Measurements from ENCODE around the gene CENPV.
A peak's percentile ranks its signal among the peaks of the same experiment; 100 is the strongest.
"Not testable (repeated sequence)": the region's sequence is repeated elsewhere in the genome, so short reads cannot be mapped to it uniquely, and the experiment has no call there.

Gene CENPV

GRCh38 chr17:16325964-16326363, 27.3 kb downstream of the CENPV start:
- Mint-ChIP-seq H3K4me3 (no peak overlapping the region), H3K27ac (ENCODE audit: low read depth) (no peak overlapping the region), H3K36me3 (ENCODE audit: insufficient read depth) (peaks cover 12% of the 10 kb centered on the region), H3K4me1 (no peaks in the 10 kb centered on the region), H3K9me3 (no peaks in the 10 kb centered on the region), H3K27me3 (no peaks in the 10 kb centered on the region)
- ATAC-seq (replicated peaks; ENCODE audit: extremely low read depth, poor library complexity, severe bottlenecking) (no peak), DNase-seq (ENCODE audit: low spot score in 2 of 2) (no peak)

DNA sequence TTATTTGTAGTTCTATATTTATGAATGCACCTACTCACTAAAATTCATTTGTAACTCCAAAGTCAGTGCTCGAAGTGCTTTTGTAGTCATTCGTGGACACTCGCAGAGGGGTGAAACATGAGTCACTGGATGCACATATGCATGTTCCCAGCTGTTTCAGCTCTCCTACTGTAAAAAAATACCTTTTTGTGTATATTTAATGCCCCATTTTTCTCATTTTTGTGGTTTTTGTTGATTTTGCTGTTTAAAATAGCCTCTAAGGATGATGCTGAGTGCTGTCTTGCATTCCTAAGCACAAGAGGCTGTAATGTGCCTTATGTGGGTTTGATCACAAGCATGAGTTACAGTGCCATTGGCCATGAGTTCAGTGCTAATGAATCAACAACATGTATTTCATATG, 30.6 kb downstream of the CENPV start:
- DNase-seq (ENCODE audit: low spot score in 2 of 2) (no peak), ATAC-seq (replicated peaks; ENCODE audit: extremely low read depth, poor library complexity, severe bottlenecking) (no peak)
- H3K36me3 Mint-ChIP-seq (ENCODE audit: insufficient read depth) = peaks cover 13% of the 10 kb centered on the region
- no peaks in the 10 kb centered on the region for H3K4me1 Mint-ChIP-seq
- H3K27me3 Mint-ChIP-seq = no peaks in the 10 kb centered on the region
- H3K4me3 Mint-ChIP-seq = no peak overlapping the region
- H3K9me3 Mint-ChIP-seq = no peaks in the 10 kb centered on the region
- H3K27ac Mint-ChIP-seq (ENCODE audit: low read depth) = no peak overlapping the region

GRCh38 chr17:16319969-16320368, 33.3 kb downstream of the CENPV start:
- H3K27ac Mint-ChIP-seq (ENCODE audit: low read depth) = no peak overlapping the region
- H3K9me3 Mint-ChIP-seq = no peaks in the 10 kb centered on the region
- peaks cover 13% of the 10 kb centered on the region for H3K36me3 Mint-ChIP-seq (ENCODE audit: insufficient read depth)
- ATAC-seq (replicated peaks; ENCODE audit: extremely low read depth, poor library complexity, severe bottlenecking) (no peak), DNase-seq (ENCODE audit: low spot score in 2 of 2) (no peak)
- H3K27me3 Mint-ChIP-seq = no peaks in the 10 kb centered on the region
- H3K4me1 Mint-ChIP-seq = no peaks in the 10 kb centered on the region
- H3K4me3 Mint-ChIP-seq = no peak overlapping the region

- no peak overlapping the region for H3K4me3 Mint-ChIP-seq
- ATAC-seq (replicated peaks; ENCODE audit: extremely low read depth, poor library complexity, severe bottlenecking) (no peak), DNase-seq (ENCODE audit: low spot score in 2 of 2) (no peak)
- H3K9me3 Mint-ChIP-seq = no peaks in the 10 kb centered on the region
- H3K36me3 Mint-ChIP-seq (ENCODE audit: insufficient read depth) = peaks cover 3% of the 10 kb centered on the region
- H3K27me3 Mint-ChIP-seq = no peaks in the 10 kb centered on the region
- H3K27ac Mint-ChIP-seq (ENCODE audit: low read depth) = no peak overlapping the region
- H3K4me1 Mint-ChIP-seq = peaks cover 11% of the 10 kb centered on the region
Observed at GRCh38 chr17:16314859-16315258, 38.4 kb downstream of the CENPV start.

DNA sequence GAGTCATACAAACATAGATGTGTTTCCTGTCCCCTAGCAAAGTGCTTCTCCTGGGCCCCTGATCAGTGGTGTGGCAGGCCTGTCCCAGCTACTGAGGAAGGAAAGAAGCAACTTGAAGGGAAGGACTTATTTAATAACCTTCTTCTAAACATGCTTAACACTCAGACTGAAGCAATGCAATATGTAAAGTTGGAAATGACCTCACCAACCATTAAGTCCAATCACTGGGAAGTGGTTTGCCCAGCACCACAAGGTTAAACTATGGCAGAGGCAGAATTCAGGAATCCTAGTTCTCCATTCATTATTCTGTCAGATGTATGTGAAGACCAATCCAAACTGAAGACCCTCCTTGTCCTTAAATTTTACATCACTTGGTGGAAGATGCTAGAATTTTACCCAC, 39.1 kb downstream of the CENPV start:
- ATAC-seq (replicated peaks; ENCODE audit: extremely low read depth, poor library complexity, severe bottlenecking) (no peak), DNase-seq (ENCODE audit: low spot score in 2 of 2) (no peak)
- peaks cover 5% of the 10 kb centered on the region for H3K36me3 Mint-ChIP-seq (ENCODE audit: insufficient read depth)
- no peaks in the 10 kb centered on the region for H3K27me3 Mint-ChIP-seq
- H3K4me1 Mint-ChIP-seq = peaks cover 11% of the 10 kb centered on the region
- peak overlapping the region; percentile 29 for H3K27ac Mint-ChIP-seq (ENCODE audit: low read depth)
- H3K9me3 Mint-ChIP-seq = no peaks in the 10 kb centered on the region
- H3K4me3 Mint-ChIP-seq = no peak overlapping the region

DNA sequence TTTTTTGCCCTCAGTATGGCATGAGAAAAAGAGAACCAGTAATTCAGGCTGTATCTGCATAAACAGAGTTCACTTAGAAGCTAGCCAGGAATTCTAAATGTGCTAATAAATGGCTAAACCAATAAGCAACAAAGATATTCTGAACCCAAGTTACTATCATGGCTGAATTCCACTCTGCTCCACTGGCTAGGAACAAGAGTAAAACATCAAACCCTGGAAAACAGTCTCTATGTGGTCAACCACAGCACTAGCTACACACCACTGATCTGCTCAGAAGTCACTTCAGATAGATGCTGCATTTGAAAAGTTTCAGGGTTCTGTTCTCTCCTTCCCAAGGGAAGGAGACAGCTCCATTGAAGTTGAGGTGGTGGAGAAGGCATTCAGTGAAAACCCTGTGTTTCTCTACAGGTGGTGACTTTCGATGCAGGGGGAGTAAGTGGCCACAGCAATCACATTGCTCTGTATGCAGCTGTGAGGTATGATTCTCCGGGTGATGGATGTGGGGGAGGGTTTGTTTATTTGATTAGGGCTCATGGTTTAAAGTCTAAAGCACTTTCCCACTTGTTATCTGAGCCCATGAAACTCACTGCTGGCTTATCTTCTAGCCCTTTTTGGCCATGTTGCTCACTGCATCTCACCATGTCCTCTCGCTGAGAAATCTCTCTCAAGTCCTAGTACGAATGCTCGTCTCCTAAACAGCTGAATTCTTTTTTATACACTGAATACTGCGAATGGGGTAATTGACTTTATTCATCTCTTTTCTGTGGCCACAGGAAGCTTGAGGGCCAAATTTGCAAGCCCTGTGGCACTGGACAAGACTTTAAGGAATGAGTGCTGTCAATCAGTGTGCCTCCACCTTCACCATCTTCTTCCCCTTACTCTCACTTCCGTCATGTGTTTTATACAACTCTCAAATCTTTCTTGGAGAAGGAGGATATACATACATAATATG, 39.9 kb downstream of the CENPV start:
- DNase-seq (ENCODE audit: low spot score in 2 of 2) = no peak
- ATAC-seq (replicated peaks; ENCODE audit: extremely low read depth, poor library complexity, severe bottlenecking) = no peak
- H3K27ac Mint-ChIP-seq (ENCODE audit: low read depth) = peak overlapping the region; percentile 29
- H3K9me3 Mint-ChIP-seq = no peaks in the 10 kb centered on the region
- no peak overlapping the region for H3K4me3 Mint-ChIP-seq
- no peaks in the 10 kb centered on the region for H3K27me3 Mint-ChIP-seq
- H3K36me3 Mint-ChIP-seq (ENCODE audit: insufficient read depth) = peaks cover 5% of the 10 kb centered on the region
- peaks cover 11% of the 10 kb centered on the region for H3K4me1 Mint-ChIP-seq

- not testable (repeated sequence) for H3K27me3 Mint-ChIP-seq; DNase-seq (ENCODE audit: low spot score in 2 of 2); H3K36me3 Mint-ChIP-seq (ENCODE audit: insufficient read depth); H3K9me3 Mint-ChIP-seq; H3K27ac Mint-ChIP-seq (ENCODE audit: low read depth); ATAC-seq (replicated peaks; ENCODE audit: extremely low read depth, poor library complexity, severe bottlenecking); H3K4me3 Mint-ChIP-seq
- H3K4me1 Mint-ChIP-seq = peaks cover 11% of the 10 kb centered on the region
Observed at GRCh38 chr17:16312061-16312460, 41.2 kb downstream of the CENPV start.

DNA sequence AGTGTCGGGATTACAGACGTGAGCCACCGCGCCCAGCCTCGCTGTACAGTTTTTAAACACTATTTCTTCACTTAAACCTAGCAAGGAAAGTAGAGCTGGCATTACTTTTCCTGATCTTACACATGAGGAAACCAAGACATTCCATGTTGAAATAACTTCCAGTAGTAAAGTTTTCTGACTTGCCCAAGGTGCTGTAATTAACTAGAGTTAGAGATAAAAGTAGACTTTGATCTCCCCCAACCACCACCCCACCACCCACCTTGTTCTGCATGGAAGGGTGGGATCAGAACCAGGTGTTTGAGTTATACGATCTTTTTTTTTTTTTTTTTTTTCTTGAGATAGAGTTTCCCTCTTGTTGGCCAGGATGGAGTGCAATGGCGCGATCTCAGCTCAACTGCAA, 47.1 kb downstream of the CENPV start:
- ATAC-seq (replicated peaks; ENCODE audit: extremely low read depth, poor library complexity, severe bottlenecking) (no peak), DNase-seq (ENCODE audit: low spot score in 2 of 2) (no peak)
- H3K27ac Mint-ChIP-seq (ENCODE audit: low read depth) = no peak overlapping the region
- H3K4me1 Mint-ChIP-seq = peaks cover 16% of the 10 kb centered on the region
- peaks cover 19% of the 10 kb centered on the region for H3K36me3 Mint-ChIP-seq (ENCODE audit: insufficient read depth)
- no peaks in the 10 kb centered on the region for H3K9me3 Mint-ChIP-seq
- no peaks in the 10 kb centered on the region for H3K27me3 Mint-ChIP-seq
- no peak overlapping the region for H3K4me3 Mint-ChIP-seq

DNA sequence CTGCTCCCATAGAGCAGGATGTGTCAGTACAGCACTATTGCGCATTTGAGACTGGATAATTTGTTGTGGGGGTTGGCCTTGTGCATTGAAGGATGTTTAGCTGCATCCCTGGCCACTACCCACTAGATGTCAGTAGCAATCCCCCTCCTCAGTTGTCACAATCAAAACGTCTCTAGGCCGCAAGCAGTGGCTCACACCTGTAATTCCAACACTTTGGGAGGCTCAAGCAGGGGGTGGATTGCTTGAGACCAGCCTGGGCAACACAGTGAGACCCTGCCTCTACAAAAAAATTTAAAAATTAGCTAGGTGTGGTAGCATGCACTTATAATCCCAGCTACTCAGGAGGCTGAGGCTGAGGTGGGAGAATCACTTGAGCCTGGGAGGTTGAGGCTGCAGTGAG, 48.4 kb downstream of the CENPV start:
- Mint-ChIP-seq H3K4me3 (no peak overlapping the region), H3K36me3 (ENCODE audit: insufficient read depth) (peaks cover 18% of the 10 kb centered on the region), H3K27me3 (no peaks in the 10 kb centered on the region), H3K9me3 (no peaks in the 10 kb centered on the region), H3K4me1 (peaks cover 5% of the 10 kb centered on the region), H3K27ac (ENCODE audit: low read depth) (no peak overlapping the region)
- ATAC-seq (replicated peaks; ENCODE audit: extremely low read depth, poor library complexity, severe bottlenecking) (no peak), DNase-seq (ENCODE audit: low spot score in 2 of 2) (no peak)

DNA sequence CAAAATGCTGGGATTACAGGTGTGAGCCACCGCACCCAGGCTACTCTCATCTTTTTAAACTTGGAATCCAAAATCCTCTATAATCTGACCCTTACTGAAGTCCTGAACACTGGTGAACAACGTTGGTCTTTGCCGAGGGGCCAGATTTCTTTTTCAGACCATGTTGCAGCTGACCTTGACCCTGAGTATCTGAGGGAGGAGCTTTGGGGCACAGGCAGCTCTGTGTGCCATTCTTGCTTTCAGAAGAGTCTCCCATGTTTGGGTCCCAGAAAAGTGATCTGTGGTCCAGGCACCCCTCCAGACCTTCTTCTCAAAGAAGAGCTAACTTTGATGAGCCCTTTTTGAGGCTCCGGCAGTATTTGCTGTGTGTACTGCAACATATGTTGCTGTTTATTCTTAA, 50.4 kb downstream of the CENPV start:
- ATAC-seq (replicated peaks; ENCODE audit: extremely low read depth, poor library complexity, severe bottlenecking) (no peak), DNase-seq (ENCODE audit: low spot score in 2 of 2) (no peak)
- no peak overlapping the region for H3K4me3 Mint-ChIP-seq
- H3K27me3 Mint-ChIP-seq = no peaks in the 10 kb centered on the region
- H3K4me1 Mint-ChIP-seq = peaks cover 11% of the 10 kb centered on the region
- peak overlapping the region; percentile 36 for H3K27ac Mint-ChIP-seq (ENCODE audit: low read depth)
- H3K9me3 Mint-ChIP-seq = no peaks in the 10 kb centered on the region
- peaks cover 16% of the 10 kb centered on the region for H3K36me3 Mint-ChIP-seq (ENCODE audit: insufficient read depth)

GRCh38 chr17:16301963-16302855, 51.1 kb downstream of the CENPV start:
- ATAC-seq (replicated peaks; ENCODE audit: extremely low read depth, poor library complexity, severe bottlenecking) (no peak), DNase-seq (ENCODE audit: low spot score in 2 of 2) (no peak)
- Mint-ChIP-seq H3K27ac (ENCODE audit: low read depth) (peak overlapping the region; percentile 36), H3K4me1 (peaks cover 11% of the 10 kb centered on the region), H3K4me3 (no peak overlapping the region), H3K9me3 (no peaks in the 10 kb centered on the region), H3K36me3 (ENCODE audit: insufficient read depth) (peaks cover 12% of the 10 kb centered on the region), H3K27me3 (no peaks in the 10 kb centered on the region)

- Mint-ChIP-seq H3K9me3 (no peaks in the 10 kb centered on the region), H3K4me1 (peaks cover 11% of the 10 kb centered on the region), H3K36me3 (ENCODE audit: insufficient read depth) (peaks cover 10% of the 10 kb centered on the region), H3K27ac (ENCODE audit: low read depth) (no peak overlapping the region), H3K27me3 (no peaks in the 10 kb centered on the region), H3K4me3 (no peak overlapping the region)
- ATAC-seq (replicated peaks; ENCODE audit: extremely low read depth, poor library complexity, severe bottlenecking) (no peak), DNase-seq (ENCODE audit: low spot score in 2 of 2) (no peak)
Observed at GRCh38 chr17:16300554-16300953, 52.7 kb downstream of the CENPV start.
